Stimulated activated CD4-positive, alpha-beta T cell treated with anti-CD3 and anti-CD28 coated beads, Interleukin-1b, Interleukin-23, amount 100 ng/mL, for 24 hours (primary cell): ENCODE results near the gene DGKE.

Experiments used
- DNase-seq, 4 experiments: peaks; one replicate each; pipeline ENCODE4 v3.0.0-alpha.2; 2020; ENCODE audit warnings: low read depth in 4 of 4, low spot score in 1 of 4

Gene DGKE

GRCh38 chr17:56812901-56813388, 21.0 kb upstream of the DGKE start:
- no peak for DNase-seq

GRCh38 chr17:56815711-56816110, 18.2 kb upstream of the DGKE start:
- DNase-seq: no peak

- DNase-seq: no peak
Observed at GRCh38 chr17:56817066-56817465, 16.9 kb upstream of the DGKE start.

- no peak for DNase-seq
Observed at GRCh38 chr17:56819030-56819429, 14.9 kb upstream of the DGKE start.

- DNase-seq: peak; percentile 46 to 61 (median 56)
Observed at GRCh38 chr17:56819431-56820145, 14.4 kb upstream of the DGKE start.

- no peak for DNase-seq
Observed at GRCh38 chr17:56820207-56820606, 13.7 kb upstream of the DGKE start.

DNA sequence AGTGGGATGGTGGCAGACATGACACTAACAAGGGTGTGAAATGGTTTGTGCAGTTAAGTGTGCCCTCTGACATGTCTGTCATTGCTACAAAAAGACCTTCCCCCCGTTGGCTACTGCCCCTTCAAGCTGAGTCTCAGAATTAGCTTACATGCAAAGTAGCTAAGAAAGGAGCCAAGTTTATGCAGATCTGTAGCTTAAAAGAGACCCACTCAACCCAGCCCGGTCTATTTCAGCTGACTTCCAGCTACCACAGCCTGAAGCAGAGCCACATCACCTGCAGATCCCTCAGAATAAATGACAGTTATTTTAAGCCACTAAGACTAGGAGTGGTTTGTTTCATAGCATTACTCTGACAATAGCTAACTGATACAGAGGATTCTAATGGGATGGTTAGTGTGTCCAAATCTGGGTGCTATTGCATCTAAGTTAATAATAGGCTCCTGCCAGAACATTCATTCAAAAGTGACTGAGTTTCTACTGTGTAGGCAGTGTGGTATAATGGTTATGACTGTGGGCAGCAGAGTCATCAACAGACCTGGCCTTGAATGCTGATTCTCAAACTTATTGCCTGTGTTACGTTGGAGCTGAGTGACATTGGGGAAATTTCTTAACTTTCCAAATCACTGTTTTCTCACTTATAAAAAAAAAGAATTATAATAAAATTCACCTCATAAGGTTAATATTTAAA, 12.0 kb upstream of the DGKE start:
- no peak for DNase-seq

GRCh38 chr17:56822725-56823124, 11.2 kb upstream of the DGKE start:
- no peak for DNase-seq

GRCh38 chr17:56823848-56824247, 10.1 kb upstream of the DGKE start:
- DNase-seq: no peak

- no peak for DNase-seq
Observed at GRCh38 chr17:56824503-56824902, 9.4 kb upstream of the DGKE start.

- DNase-seq: no peak
Observed at GRCh38 chr17:56826611-56827414, 7.1 kb upstream of the DGKE start.

- no peak for DNase-seq
Observed at GRCh38 chr17:56830726-56831368, 3.1 kb upstream of the DGKE start.

- DNase-seq: no peak
Observed at GRCh38 chr17:56831369-56832095, 2.4 kb upstream of the DGKE start.

- DNase-seq: no peak
Observed at GRCh38 chr17:56832446-56832845, 1.5 kb upstream of the DGKE start.

DNA sequence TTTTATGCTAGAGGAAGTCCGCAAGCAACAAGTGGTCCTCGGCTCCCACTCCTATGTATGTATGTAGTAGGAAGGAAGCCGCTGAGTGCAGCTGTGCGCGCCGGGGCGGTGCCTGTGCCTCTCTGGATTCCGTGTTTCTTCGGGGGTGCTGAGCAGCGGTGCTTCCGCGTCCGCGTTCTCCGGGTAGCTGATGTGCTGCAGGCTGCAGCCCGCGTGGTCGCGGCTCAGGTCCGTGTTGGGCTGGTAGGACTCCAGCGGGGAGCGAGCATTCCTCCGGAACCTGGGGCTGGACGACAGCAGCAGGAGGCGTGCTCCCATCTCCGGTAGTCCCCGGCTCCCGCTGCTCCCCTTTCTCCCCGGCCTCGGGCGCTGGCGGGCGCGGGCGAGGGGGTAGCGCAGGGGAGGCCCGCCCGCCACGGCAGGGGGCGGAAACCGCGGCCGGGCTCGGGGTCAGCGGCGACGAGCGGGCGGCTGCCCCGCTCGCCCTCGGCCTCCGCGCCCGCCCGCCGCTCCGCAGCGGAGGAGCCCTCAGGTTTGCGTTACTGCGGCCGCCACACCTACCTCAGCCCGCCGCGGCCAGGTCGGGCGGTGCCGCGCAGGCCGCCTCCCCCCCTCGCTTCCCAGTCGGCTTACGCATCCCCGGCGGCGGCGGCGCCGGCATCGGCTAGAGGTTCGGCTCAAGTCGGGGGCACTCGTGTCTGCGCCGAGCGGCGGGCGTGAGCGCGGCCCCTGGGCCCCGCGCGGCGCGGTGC, 718 bp upstream of the DGKE start:
- DNase-seq: peak; percentile 26 to 52 (median 48)

- peak; percentile 41 to 56 (median 47) for DNase-seq
Observed at GRCh38 chr17:56834380-56835263, 671 bp downstream of the DGKE start.

DNA sequence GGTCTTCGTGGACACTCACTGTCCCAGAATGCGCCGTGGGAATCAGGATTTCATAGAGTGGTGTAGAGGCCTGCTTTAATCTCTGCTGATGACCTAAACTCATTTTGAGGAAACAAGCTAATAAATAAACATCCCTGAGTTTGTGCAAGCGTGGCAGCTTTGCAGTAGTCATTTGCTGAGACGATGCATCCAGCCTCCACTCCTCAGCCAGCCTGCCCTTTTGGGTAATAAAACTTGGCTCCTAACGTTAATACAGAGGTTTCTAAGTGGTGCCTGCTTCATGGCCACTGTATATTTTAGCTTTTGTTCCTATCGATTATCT, 1.3 kb downstream of the DGKE start:
- DNase-seq: no peak

DNA sequence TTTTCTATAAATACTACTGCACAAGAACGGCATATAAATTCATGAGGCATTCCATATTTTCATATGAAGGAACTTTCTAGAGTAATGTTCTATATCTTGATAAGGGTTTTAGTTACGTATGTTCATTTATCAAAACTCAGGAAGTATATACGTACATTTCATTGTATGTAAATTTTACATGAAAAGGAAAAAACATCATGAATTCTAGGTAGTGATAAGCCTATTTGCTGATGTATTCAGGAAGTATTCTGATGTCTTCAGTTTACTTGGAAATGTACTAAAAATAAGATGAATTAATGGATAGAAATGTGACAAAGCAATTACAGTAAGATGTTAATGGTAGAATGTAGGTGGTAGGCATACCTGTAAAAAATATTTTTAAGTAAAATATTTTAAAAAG, 4.7 kb downstream of the DGKE start:
- DNase-seq: no peak

- no peak for DNase-seq
Observed at GRCh38 chr17:56842577-56842976, 8.6 kb downstream of the DGKE start.
